Tibial nerve (tissue), 4 donors: Measurements from ENCODE around the gene COL9A3. TPM values are rescaled to one million over a fixed set of nuclear protein-coding genes. Genes with fewer than 3 reads are reported as not detected.

Experiments used
- DNase-seq, 2 donors: peaks; one replicate each; pipeline ENCODE4 v3.0.0-alpha.2; 2019; ENCODE audit warnings: low spot score in 2 of 2
- H3K27ac ChIP-seq, 4 donors: fragments of 200-600 bp; sonication (generic) in 3 of 4; one replicate each; pipeline ENCODE4 v1.5.1; 2017 to 2019; ENCODE audit warnings: mild to moderate bottlenecking in 1 of 4
- H3K27me3 ChIP-seq, 2 donors: fragments of 200-600 bp; sonication (generic) in 1 of 2; one replicate each; pipeline versions ENCODE4 v1.5.1 to v1.6.0; 2017 to 2019
- H3K36me3 ChIP-seq, 3 donors: fragments of 200-600 bp; sonication (generic); one replicate each; pipeline ENCODE4 v1.5.1; 2018 to 2019
- H3K4me1 ChIP-seq, 4 donors: fragments of 200-600 bp; sonication (generic) in 3 of 4; one replicate each; pipeline ENCODE4 v1.5.1; 2017 to 2019
- H3K4me3 ChIP-seq, 4 donors: fragments of 200-600 bp; sonication (generic) in 3 of 4; one replicate each; pipeline ENCODE4 v1.5.1; 2017 to 2019; ENCODE audit warnings: mild to moderate bottlenecking in 1 of 4, moderate library complexity in 1 of 4
- H3K9me3 ChIP-seq, 4 donors: fragments of 200-600 bp; sonication (generic) in 3 of 4; one replicate each; pipeline ENCODE4 v1.5.1; 2017 to 2019
- EP300 ChIP-seq, 2 donors: sonication (generic); formaldehyde crosslinking; IDR thresholded peaks; one replicate each; pipeline ENCODE4 v1.6.1; 2017; ENCODE audit warnings: antibody characterized with exemption in 2 of 2, mild to moderate bottlenecking in 1 of 2
- POLR2A ChIP-seq, 2 donors: fragments of 450-650 bp; IDR thresholded peaks; one replicate each; pipeline ENCODE4 v1.6.1; 2017; ENCODE audit warnings: antibody characterized with exemption in 2 of 2, mild to moderate bottlenecking in 2 of 2, moderate library complexity in 2 of 2
- WGBS, 2 donors: methylation state at CpG; one replicate each; pipeline ENCODE4 v1.1.5; 2018; 5-methylcytosine and 5-hydroxymethylcytosine counted together
- total RNA-seq, 4 donors: library from RNA; depleted of rRNA; stranded (reverse); fragments of >200 nt; gene quantifications; one replicate each; pipeline ENCODE4 v1.1.0, GENCODE V29; 2016
- TF ChIP-seq, protein P1 (sequence below), 5 experiments: fragments of 200-600 bp in 3 of 5; fragments of 450-650 bp in 2 of 5; sonication (generic) in 3 of 5; IDR thresholded peaks; one replicate each; pipeline ENCODE4 v1.5.1; 2016 to 2019; ENCODE audit warnings: antibody characterized with exemption in 5 of 5, mild to moderate bottlenecking in 3 of 5, moderate library complexity in 2 of 5

The COL9A3 gene
- total RNA-seq, 4 donors from 2014 or later = 51.3 to 81.2 (median 63.5) TPM

DNA sequence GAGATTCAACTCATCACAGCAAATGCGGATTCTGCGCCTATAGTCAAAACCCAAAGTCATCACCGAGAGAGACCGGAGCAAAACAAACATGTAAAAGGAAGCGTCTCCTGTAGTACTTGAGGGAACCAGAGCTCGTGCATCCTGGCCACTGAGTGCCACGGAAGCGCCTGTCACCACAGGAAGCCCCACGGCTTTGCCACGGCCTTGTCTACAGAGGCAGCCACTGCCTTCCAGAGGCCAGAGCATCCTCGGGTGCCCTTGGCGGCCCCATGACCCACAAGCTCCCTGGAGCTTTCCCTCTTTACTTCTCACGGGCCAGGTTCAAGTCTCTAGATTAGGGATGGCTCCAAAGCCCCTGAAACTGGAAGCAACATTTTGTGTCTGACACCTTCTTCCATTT, 37.3 kb downstream of the COL9A3 start:
- Histone ChIP-seq H3K36me3 (peaks cover 0 to 64% (median 0%) of the 10 kb centered on the region in 3 donors), H3K27me3 (no peaks in the 10 kb centered on the region), H3K4me1 (peaks cover 0 to 11% (median 0%) of the 10 kb centered on the region in 4 donors), H3K4me3 (no peak overlapping the region), H3K9me3 (no peaks in the 10 kb centered on the region), H3K27ac (no peak overlapping the region)
- 87 to 93% methylated on average over 13 of the region's 13 CpGs for WGBS, 2 donors
- DNase-seq = no peak
- TF ChIP-seq, protein P1, sequence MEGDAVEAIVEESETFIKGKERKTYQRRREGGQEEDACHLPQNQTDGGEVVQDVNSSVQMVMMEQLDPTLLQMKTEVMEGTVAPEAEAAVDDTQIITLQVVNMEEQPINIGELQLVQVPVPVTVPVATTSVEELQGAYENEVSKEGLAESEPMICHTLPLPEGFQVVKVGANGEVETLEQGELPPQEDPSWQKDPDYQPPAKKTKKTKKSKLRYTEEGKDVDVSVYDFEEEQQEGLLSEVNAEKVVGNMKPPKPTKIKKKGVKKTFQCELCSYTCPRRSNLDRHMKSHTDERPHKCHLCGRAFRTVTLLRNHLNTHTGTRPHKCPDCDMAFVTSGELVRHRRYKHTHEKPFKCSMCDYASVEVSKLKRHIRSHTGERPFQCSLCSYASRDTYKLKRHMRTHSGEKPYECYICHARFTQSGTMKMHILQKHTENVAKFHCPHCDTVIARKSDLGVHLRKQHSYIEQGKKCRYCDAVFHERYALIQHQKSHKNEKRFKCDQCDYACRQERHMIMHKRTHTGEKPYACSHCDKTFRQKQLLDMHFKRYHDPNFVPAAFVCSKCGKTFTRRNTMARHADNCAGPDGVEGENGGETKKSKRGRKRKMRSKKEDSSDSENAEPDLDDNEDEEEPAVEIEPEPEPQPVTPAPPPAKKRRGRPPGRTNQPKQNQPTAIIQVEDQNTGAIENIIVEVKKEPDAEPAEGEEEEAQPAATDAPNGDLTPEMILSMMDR (IDR thresholded peaks at IDR 0.05) = no peak
- no peak for TF ChIP-seq EP300 (IDR thresholded peaks at IDR 0.05)
- TF ChIP-seq POLR2A (IDR thresholded peaks at IDR 0.05) = no peak

DNA sequence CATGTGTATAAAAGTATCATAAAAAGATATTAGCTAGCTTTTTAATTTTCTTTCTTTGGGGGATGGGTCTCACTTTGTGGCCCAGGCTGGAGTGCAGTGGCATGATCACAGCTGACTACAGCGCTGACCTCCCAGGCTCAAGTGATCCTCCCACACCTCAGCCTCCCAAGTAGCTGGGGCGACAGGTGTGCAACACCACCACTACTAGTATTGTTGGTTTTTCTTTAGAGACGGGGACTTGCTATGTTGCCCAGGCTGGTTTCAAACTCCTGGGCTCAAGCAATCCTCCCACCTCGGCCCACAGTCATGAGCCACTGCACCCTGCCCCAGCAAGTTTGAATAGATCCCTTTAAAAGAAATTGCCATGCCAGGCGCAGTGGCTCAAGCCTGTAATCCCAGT, 38.3 kb downstream of the COL9A3 start:
- H3K36me3 ChIP-seq = peaks cover 0 to 64% (median 0%) of the 10 kb centered on the region in 3 donors
- 88 to 95% methylated on average over 5 of the region's 5 CpGs for WGBS, 2 donors
- TF ChIP-seq POLR2A (IDR thresholded peaks at IDR 0.05) (no peak), EP300 (IDR thresholded peaks at IDR 0.05) (no peak)
- TF ChIP-seq, protein P1 (IDR thresholded peaks at IDR 0.05) = no peak

DNA sequence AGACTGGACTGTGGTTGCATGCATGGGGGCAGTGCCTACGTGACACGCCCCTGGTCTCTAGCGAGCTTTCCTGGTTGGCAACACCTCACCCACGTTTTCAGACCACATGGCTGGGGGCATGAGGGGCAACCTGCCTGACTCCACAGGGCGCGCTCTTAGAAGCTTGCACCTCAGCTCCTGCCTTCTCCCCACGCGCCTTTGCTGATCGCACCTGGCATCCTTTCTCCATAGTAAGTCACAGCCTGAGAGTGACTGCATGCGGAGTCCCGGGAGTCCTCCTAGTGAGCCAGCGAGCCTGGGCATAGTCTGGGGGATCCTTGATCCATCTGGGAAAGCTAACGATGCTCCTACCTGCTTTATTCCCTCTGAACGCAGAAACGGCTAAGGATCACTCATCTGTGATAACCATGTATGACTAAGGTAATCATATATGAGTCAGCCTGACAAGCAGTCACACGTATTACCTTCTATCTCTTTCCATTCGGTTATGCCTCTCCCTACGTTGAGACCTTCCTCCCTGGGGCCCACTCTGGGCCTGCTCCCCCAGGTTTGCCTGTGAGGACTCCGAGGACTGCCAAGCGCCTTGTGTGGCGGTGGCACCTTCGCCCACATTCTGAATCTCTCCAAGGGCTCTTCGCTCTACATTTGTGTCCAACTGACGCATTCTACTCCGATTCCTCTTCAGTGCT, 40.2 kb downstream of the COL9A3 start:
- peaks cover 0 to 19% (median 10%) of the 10 kb centered on the region in 4 donors for H3K4me1 ChIP-seq
- H3K27me3 ChIP-seq = no peaks in the 10 kb centered on the region
- no peaks in the 10 kb centered on the region for H3K9me3 ChIP-seq
- peaks cover 0 to 58% (median 0%) of the 10 kb centered on the region in 3 donors for H3K36me3 ChIP-seq
- no peak for DNase-seq
- no peak overlapping the region for H3K27ac ChIP-seq
- no peak overlapping the region for H3K4me3 ChIP-seq
- 91 to 95% methylated on average over 25 of the region's 25 CpGs for WGBS, 2 donors
- TF ChIP-seq EP300 (IDR thresholded peaks at IDR 0.05) (no peak), POLR2A (IDR thresholded peaks at IDR 0.05) (no peak)
- TF ChIP-seq, protein P1 (IDR thresholded peaks at IDR 0.05) = no peak

More for the DNA sequence above, 38.3 kb downstream of the COL9A3 start:
- no peaks in the 10 kb centered on the region for H3K27me3 ChIP-seq
- H3K27ac ChIP-seq = no peak overlapping the region
- no peak overlapping the region for H3K4me3 ChIP-seq
- H3K9me3 ChIP-seq = no peaks in the 10 kb centered on the region
- H3K4me1 ChIP-seq = peaks cover 0 to 14% (median 3%) of the 10 kb centered on the region in 4 donors
- no peak for DNase-seq

DNA sequence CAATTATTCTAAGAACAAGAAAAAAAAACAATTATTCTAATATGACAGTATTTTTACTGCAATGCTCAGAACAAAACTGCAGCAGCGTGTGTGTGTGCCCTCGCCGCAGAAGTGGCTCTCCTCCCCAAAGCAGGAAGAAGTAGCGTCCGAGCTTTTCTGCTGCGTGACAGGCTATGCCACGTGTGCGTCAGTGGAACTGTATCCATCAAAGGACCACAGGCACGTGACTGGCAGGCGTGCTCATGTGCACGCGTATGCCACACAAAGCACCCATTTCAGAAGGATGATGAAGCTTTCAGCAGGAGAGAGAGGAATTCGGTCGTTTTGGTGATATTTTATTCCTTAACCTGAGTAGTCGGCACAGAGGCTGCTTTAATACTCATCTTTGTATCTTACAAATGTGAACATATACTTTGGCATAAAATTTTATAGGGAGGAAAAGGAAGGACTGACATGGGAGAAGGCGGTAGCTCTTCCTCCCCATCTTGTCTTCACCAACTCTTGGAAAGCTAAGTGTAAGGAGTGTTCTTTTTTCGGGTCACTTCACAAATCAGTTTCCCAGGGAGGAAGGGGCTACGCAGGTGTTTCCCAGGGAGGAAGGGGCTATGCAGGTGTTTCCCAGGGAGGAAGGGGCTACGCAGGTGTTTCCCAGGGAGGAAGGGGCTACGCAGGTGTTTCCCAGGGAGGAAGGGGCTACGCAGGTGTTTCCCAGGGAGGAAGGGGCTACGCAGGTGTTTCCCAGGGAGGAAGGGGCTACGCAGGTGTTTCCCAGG, 41.4 kb downstream of the COL9A3 start:
- 87 to 89% methylated on average over 19 to 20 of the region's 23 CpGs for WGBS, 2 donors

More for the DNA sequence above, 41.4 kb downstream of the COL9A3 start:
- Histone ChIP-seq H3K27ac (no peak overlapping the region), H3K27me3 (no peaks in the 10 kb centered on the region), H3K9me3 (no peaks in the 10 kb centered on the region), H3K36me3 (peaks cover 0 to 46% (median 0%) of the 10 kb centered on the region in 3 donors), H3K4me1 (peaks cover 0 to 26% (median 13%) of the 10 kb centered on the region in 4 donors), H3K4me3 (no peak overlapping the region)
- no peak for DNase-seq
- TF ChIP-seq EP300 (IDR thresholded peaks at IDR 0.05) (no peak), POLR2A (IDR thresholded peaks at IDR 0.05) (no peak)
- TF ChIP-seq, protein P1 (IDR thresholded peaks at IDR 0.05) = no peak
